GM12873 (cell line): Measurements from ENCODE around the gene USP31.

Experiments used
- TF ChIP-seq, protein P1 (sequence below): IDR thresholded peaks from 2 replicates; pipeline ENCODE4 v1.5.1; 2012; ENCODE audit warnings: low read depth, mild to moderate bottlenecking, moderate library complexity, low read length, control low read depth; ENCODE audit not compliant: insufficient read depth; ENCODE audit errors: missing control alignments

The USP31 gene

GRCh38 chr16:23055481-23055880 lies 93.8 kb downstream of the USP31 start:
- TF ChIP-seq, protein P1, sequence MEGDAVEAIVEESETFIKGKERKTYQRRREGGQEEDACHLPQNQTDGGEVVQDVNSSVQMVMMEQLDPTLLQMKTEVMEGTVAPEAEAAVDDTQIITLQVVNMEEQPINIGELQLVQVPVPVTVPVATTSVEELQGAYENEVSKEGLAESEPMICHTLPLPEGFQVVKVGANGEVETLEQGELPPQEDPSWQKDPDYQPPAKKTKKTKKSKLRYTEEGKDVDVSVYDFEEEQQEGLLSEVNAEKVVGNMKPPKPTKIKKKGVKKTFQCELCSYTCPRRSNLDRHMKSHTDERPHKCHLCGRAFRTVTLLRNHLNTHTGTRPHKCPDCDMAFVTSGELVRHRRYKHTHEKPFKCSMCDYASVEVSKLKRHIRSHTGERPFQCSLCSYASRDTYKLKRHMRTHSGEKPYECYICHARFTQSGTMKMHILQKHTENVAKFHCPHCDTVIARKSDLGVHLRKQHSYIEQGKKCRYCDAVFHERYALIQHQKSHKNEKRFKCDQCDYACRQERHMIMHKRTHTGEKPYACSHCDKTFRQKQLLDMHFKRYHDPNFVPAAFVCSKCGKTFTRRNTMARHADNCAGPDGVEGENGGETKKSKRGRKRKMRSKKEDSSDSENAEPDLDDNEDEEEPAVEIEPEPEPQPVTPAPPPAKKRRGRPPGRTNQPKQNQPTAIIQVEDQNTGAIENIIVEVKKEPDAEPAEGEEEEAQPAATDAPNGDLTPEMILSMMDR = no peak

GRCh38 chr16:23052908-23053580 lies 96.2 kb downstream of the USP31 start:
- TF ChIP-seq, protein P1 = no peak

DNA sequence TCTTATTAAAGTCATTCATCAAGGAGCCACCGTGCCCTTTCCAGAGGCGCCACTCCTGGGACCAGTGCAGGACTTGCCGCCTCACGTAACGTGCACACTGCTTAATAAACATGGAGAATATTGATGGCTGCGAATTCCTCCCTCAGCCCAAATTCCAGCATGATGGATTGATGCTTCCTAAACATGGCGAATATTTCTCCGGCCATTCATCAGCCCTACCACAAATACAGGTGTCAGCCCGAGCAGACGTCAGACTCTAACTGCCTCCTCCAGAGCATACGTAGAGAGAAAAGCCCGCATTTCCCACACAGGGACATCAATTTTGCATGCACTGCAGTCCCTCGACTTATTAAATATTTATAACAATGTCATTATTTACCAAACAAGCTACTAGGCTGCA lies 97.0 kb downstream of the USP31 start:
- TF ChIP-seq, protein P1 = no peak

GRCh38 chr16:23051587-23051986 lies 97.7 kb downstream of the USP31 start:
- TF ChIP-seq, protein P1 = no peak

DNA sequence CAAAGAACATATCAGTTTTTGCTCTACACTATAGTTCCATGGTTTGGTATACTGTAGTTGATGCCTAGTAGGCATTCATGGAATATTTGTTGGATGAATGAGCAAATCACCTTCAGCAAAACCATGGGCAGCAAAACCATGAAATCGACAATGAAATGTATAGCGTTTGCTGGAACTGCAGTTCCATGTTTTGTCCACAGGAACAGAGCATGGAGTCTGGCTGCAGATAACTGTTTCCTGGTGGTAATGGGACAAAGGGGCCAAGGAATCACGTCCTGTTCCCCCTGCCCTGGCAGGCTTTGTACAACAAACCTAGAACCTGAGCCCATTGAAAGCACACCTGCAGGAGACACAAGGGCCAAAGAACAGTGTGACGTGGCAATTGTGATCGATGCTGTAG lies 101.1 kb downstream of the USP31 start:
- TF ChIP-seq, protein P1 = no peak

GRCh38 chr16:23045025-23045424 lies 104.2 kb downstream of the USP31 start:
- TF ChIP-seq, protein P1 = no peak

- TF ChIP-seq, protein P1 = no peak
Observed at GRCh38 chr16:23040246-23040645, 109.0 kb downstream of the USP31 start.
